Measurements from ENCODE around the gene ERC1.

The ERC1 gene

GRCh38 chr12:1272142-1272541 lies 281.1 kb downstream of the ERC1 start:
- TF ChIP-seq EZH2phosphoT487 (IDR thresholded peaks at IDR 0.05; ENCODE audit: borderline replicate concordance, low read length) (no peak), CTCF (IDR thresholded peaks at IDR 0.05; ENCODE audit: low read depth, low read length, poor library complexity, severe bottlenecking) (no peak)
- Histone ChIP-seq H3K27ac (ENCODE audit: low read depth, low read length) (no peak overlapping the region), H3K27me3 (ENCODE audit: control insufficient read depth, low read length) (no peaks in the 10 kb centered on the region), H3K79me2 (ENCODE audit: control insufficient read depth, low read length) (no peaks in the 10 kb centered on the region), H3F3A (ENCODE audit: control insufficient read depth, insufficient read depth) (no peaks in the 10 kb centered on the region), H4K20me1 (ENCODE audit: control insufficient read depth, insufficient read depth, low read depth, low read length) (no peaks in the 10 kb centered on the region), H3K4me1 (ENCODE audit: control insufficient read depth, low read length) (0 out of 2 replicates have a peak, but pooled peaks cover 6% of the 10 kb centered on the region), H3K9me2 (replicated peaks; ENCODE audit: control insufficient read depth, low read length) (no peaks in the 10 kb centered on the region), H3K4me3 (ENCODE audit: low read length) (no peak overlapping the region), H3K36me3 (ENCODE audit: control insufficient read depth, low read length) (no peaks in the 10 kb centered on the region), H3K9me3 (ENCODE audit: control insufficient read depth, insufficient read depth, low read length) (no peaks in the 10 kb centered on the region), H3K4me2 (ENCODE audit: low read length) (no peak overlapping the region)

- TF ChIP-seq CTCF (IDR thresholded peaks at IDR 0.05; ENCODE audit: low read depth, low read length, poor library complexity, severe bottlenecking) (no peak), EZH2phosphoT487 (IDR thresholded peaks at IDR 0.05; ENCODE audit: borderline replicate concordance, low read length) (no peak)
- Histone ChIP-seq H3K4me2 (ENCODE audit: low read length) (no peak overlapping the region), H3K27me3 (ENCODE audit: control insufficient read depth, low read length) (no peaks in the 10 kb centered on the region), H4K20me1 (ENCODE audit: control insufficient read depth, insufficient read depth, low read depth, low read length) (no peaks in the 10 kb centered on the region), H3K36me3 (ENCODE audit: control insufficient read depth, low read length) (no peaks in the 10 kb centered on the region), H3F3A (ENCODE audit: control insufficient read depth, insufficient read depth) (no peaks in the 10 kb centered on the region), H3K9me3 (ENCODE audit: control insufficient read depth, insufficient read depth, low read length) (no peaks in the 10 kb centered on the region), H3K4me3 (ENCODE audit: low read length) (no peak overlapping the region), H3K27ac (ENCODE audit: low read depth, low read length) (no peak overlapping the region), H3K9me2 (replicated peaks; ENCODE audit: control insufficient read depth, low read length) (no peaks in the 10 kb centered on the region), H3K79me2 (ENCODE audit: control insufficient read depth, low read length) (no peaks in the 10 kb centered on the region), H3K4me1 (ENCODE audit: control insufficient read depth, low read length) (0 out of 2 replicates have a peak, but pooled peaks cover 6% of the 10 kb centered on the region)
Measured at GRCh38 chr12:1273051-1273450, 282.0 kb downstream of the ERC1 start.

- Histone ChIP-seq H3F3A (ENCODE audit: control insufficient read depth, insufficient read depth) (no peaks in the 10 kb centered on the region), H3K36me3 (ENCODE audit: control insufficient read depth, low read length) (no peaks in the 10 kb centered on the region), H3K79me2 (ENCODE audit: control insufficient read depth, low read length) (no peaks in the 10 kb centered on the region), H3K27ac (ENCODE audit: low read depth, low read length) (no peak overlapping the region), H3K9me2 (replicated peaks; ENCODE audit: control insufficient read depth, low read length) (no peaks in the 10 kb centered on the region), H3K4me3 (ENCODE audit: low read length) (no peak overlapping the region), H3K9me3 (ENCODE audit: control insufficient read depth, insufficient read depth, low read length) (no peaks in the 10 kb centered on the region), H3K27me3 (ENCODE audit: control insufficient read depth, low read length) (no peaks in the 10 kb centered on the region), H3K4me1 (ENCODE audit: control insufficient read depth, low read length) (no peaks in the 10 kb centered on the region), H4K20me1 (ENCODE audit: control insufficient read depth, insufficient read depth, low read depth, low read length) (no peaks in the 10 kb centered on the region), H3K4me2 (ENCODE audit: low read length) (no peak overlapping the region)
- TF ChIP-seq CTCF (IDR thresholded peaks at IDR 0.05; ENCODE audit: low read depth, low read length, poor library complexity, severe bottlenecking): no peak
- no peak for TF ChIP-seq EZH2phosphoT487 (IDR thresholded peaks at IDR 0.05; ENCODE audit: borderline replicate concordance, low read length)
Measured at GRCh38 chr12:1277905-1278304, 286.9 kb downstream of the ERC1 start.

- no peaks in the 10 kb centered on the region for H3K9me2 ChIP-seq (replicated peaks; ENCODE audit: control insufficient read depth, low read length)
- no peak overlapping the region for H3K4me3 ChIP-seq (ENCODE audit: low read length)
- no peaks in the 10 kb centered on the region for H4K20me1 ChIP-seq (ENCODE audit: control insufficient read depth, insufficient read depth, low read depth, low read length)
- no peaks in the 10 kb centered on the region for H3F3A ChIP-seq (ENCODE audit: control insufficient read depth, insufficient read depth)
- no peaks in the 10 kb centered on the region for H3K27me3 ChIP-seq (ENCODE audit: control insufficient read depth, low read length)
- no peaks in the 10 kb centered on the region for H3K79me2 ChIP-seq (ENCODE audit: control insufficient read depth, low read length)
- H3K27ac ChIP-seq (ENCODE audit: low read depth, low read length): no peak overlapping the region
- H3K9me3 ChIP-seq (ENCODE audit: control insufficient read depth, insufficient read depth, low read length): no peaks in the 10 kb centered on the region
- no peak overlapping the region for H3K4me2 ChIP-seq (ENCODE audit: low read length)
- no peak for TF ChIP-seq CTCF (IDR thresholded peaks at IDR 0.05; ENCODE audit: low read depth, low read length, poor library complexity, severe bottlenecking)
- no peak for TF ChIP-seq EZH2phosphoT487 (IDR thresholded peaks at IDR 0.05; ENCODE audit: borderline replicate concordance, low read length)
- no peaks in the 10 kb centered on the region for H3K4me1 ChIP-seq (ENCODE audit: control insufficient read depth, low read length)
- H3K36me3 ChIP-seq (ENCODE audit: control insufficient read depth, low read length): no peaks in the 10 kb centered on the region
Measured at GRCh38 chr12:1279050-1279449, 288.0 kb downstream of the ERC1 start.

Data from DOHH2 (cell line).